ENCODE results near the gene RP9. TPM values are rescaled to one million over a fixed set of nuclear protein-coding genes. Genes with fewer than 3 reads are reported as not detected.
A peak's percentile ranks its signal among the peaks of the same experiment; 100 is the strongest.

Gene RP9
- total and polyA plus RNA-seq, 2 of the 13 experiments (the other 11 are each of a cell fraction or from before 2014, with no cell fraction given), result 14.2 to 18.6 TPM

GRCh38 chr7:33062782-33063443 is 46.3 kb downstream of the RP9 start (continued):
- TF ChIP-seq ONECUT2 (CRISPR knock-in tag; IDR thresholded peaks at IDR 0.05) (no peak), TAF1 (CRISPR knock-in tag; IDR thresholded peaks at IDR 0.05) (peak; percentile 49), ZNF883 (CRISPR knock-in tag; IDR thresholded peaks at IDR 0.05; ENCODE audit: not compliant biosample characterization) (no peak), ZNF446 (CRISPR knock-in tag; IDR thresholded peaks at IDR 0.05) (0 out of 2 replicates have a peak, but pooled peaks have one; percentile 9), ZNF317 (CRISPR knock-in tag; IDR thresholded peaks at IDR 0.05) (peak; percentile 33; the same call in 1 of the 2 replicates), CHD2 (IDR thresholded peaks at IDR 0.05; ENCODE audit: low read depth, low read length) (0 out of 2 replicates have a peak, but pooled peaks have one; percentile 2), REPIN1 (CRISPR knock-in tag; IDR thresholded peaks at IDR 0.05; ENCODE audit: borderline replicate concordance, low read depth) (no peak), DNMT3B (CRISPR knock-in tag; conservative IDR thresholded peaks at IDR 0.05) (no peak), ZNF574 (CRISPR knock-in tag; IDR thresholded peaks at IDR 0.05) (peak; percentile 47), MIER2 (CRISPR knock-in tag; IDR thresholded peaks at IDR 0.05) (no peak), ZNF556 (CRISPR knock-in tag; IDR thresholded peaks at IDR 0.05; ENCODE audit: borderline replicate concordance) (peak; percentile 66; the same call in 1 of the 2 replicates), CSRNP2 (CRISPR knock-in tag; conservative IDR thresholded peaks at IDR 0.05; ENCODE audit: low read depth) (no peak), TGIF2 (CRISPR knock-in tag; IDR thresholded peaks at IDR 0.05) (no peak), KAT8 (CRISPR knock-in tag; IDR thresholded peaks at IDR 0.05) (peak; percentile 74), POLR2G (IDR thresholded peaks at IDR 0.05; ENCODE audit: low read depth, low read length) (peak; percentile 88), ZBTB33 (CRISPR knock-in tag; IDR thresholded peaks at IDR 0.05) (no peak), ZBTB4 (CRISPR knock-in tag; IDR thresholded peaks at IDR 0.05; ENCODE audit: borderline replicate concordance) (0 out of 2 replicates have a peak, but pooled peaks have one; percentile 54), KLF15 (CRISPR knock-in tag; IDR thresholded peaks at IDR 0.05; ENCODE audit: borderline replicate concordance) (no peak), ZNF224 (CRISPR knock-in tag; IDR thresholded peaks at IDR 0.05) (0 out of 2 replicates have a peak, but pooled peaks have one; percentile 13), ARNT (IDR thresholded peaks at IDR 0.05) (no peak), NFYB (CRISPR knock-in tag; IDR thresholded peaks at IDR 0.05) (no peak; the same call in 1 of the 2 replicates)
